Upper lobe of right lung (tissue), 1 donor: Measurements from ENCODE around the gene HIVEP3. TPM values are rescaled to one million over a fixed set of nuclear protein-coding genes. Genes with fewer than 3 reads are reported as not detected.
A peak's percentile ranks its signal among the peaks of the same experiment; 100 is the strongest.

Source experiments
- ATAC-seq: fragments of 200-7000 bp; cut with Tn5 transposase; one replicate; pipeline ENCODE4 v1.9.1; 2020; ENCODE audit warnings: mild to moderate bottlenecking, moderate library complexity
- DNase-seq: peaks from one replicate; pipeline ENCODE4 v3.0.0-alpha.2; 2020
- H3K27ac ChIP-seq: fragments of 200-600 bp; one replicate; pipeline ENCODE4 v1.8.0; 2022
- H3K27me3 ChIP-seq: fragments of 200-600 bp; one replicate; pipeline ENCODE4 v1.8.0; 2022; ENCODE audit warnings: mild to moderate bottlenecking
- H3K36me3 ChIP-seq: fragments of 200-600 bp; one replicate; pipeline ENCODE4 v1.8.0; 2022
- H3K4me1 ChIP-seq: fragments of 200-600 bp; one replicate; pipeline ENCODE4 v1.8.0; 2022
- H3K4me3 ChIP-seq: fragments of 200-600 bp; one replicate; pipeline ENCODE4 v1.8.0; 2022; ENCODE audit warnings: mild to moderate bottlenecking
- H3K9me3 ChIP-seq: fragments of 200-600 bp; one replicate; pipeline ENCODE4 v1.8.0; 2022
- CTCF ChIP-seq: fragments of 200-600 bp; IDR thresholded peaks from one replicate; pipeline ENCODE4 v1.8.0; 2022; ENCODE audit warnings: antibody characterized with exemption
- intact Hi-C: fragments of 100-400 bp; cut with DNase I; formaldehyde crosslinking; loops from one replicate; pipeline ENCODE4 v1.11.0; 2022
- total RNA-seq: library from RNA; stranded (reverse); fragmentation: NEBNext Ultra II Directional; extraction: Animal tissue kit (Norgen Biotek cat#: 25700); gene quantifications from one replicate; pipeline ENCODE4 v1.2.1, GENCODE V29; 2021
- donor health status: DM: no; HTN: yes; CAD: no; lungs with severe emphysema.

HIVEP3 gene
- total RNA-seq, 1 donor from 2014 or later: 16.6 TPM

GRCh38 chr1:41764656-41765055 is 154.1 kb downstream of the HIVEP3 start:
- DNase-seq (no peak), ATAC-seq (no peak)
- no peaks in the 10 kb centered on the region for H3K9me3 ChIP-seq
- no peaks in the 10 kb centered on the region for H3K36me3 ChIP-seq
- intact Hi-C loops: no loop called here
- no peak for TF ChIP-seq CTCF
- H3K27me3 ChIP-seq: no peaks in the 10 kb centered on the region
- H3K4me3 ChIP-seq: no peak overlapping the region
- H3K4me1 ChIP-seq: peaks cover 50% of the 10 kb centered on the region
- peak overlapping the region; percentile 11 for H3K27ac ChIP-seq

- intact Hi-C loops: no loop called here
- Histone ChIP-seq H3K4me3 (no peak overlapping the region), H3K27ac (no peak overlapping the region), H3K36me3 (no peaks in the 10 kb centered on the region), H3K27me3 (no peaks in the 10 kb centered on the region), H3K4me1 (peaks cover 33% of the 10 kb centered on the region), H3K9me3 (no peaks in the 10 kb centered on the region)
- TF ChIP-seq CTCF: no peak
- DNase-seq: no peak
- no peak for ATAC-seq
These were observed 155.9 kb downstream of the HIVEP3 start for GRCh38 chr1:41762777-41763176.

GRCh38 chr1:41762251-41762650 is 156.5 kb downstream of the HIVEP3 start:
- Histone ChIP-seq H3K4me3 (no peak overlapping the region), H3K4me1 (peaks cover 27% of the 10 kb centered on the region), H3K9me3 (no peaks in the 10 kb centered on the region), H3K27me3 (no peaks in the 10 kb centered on the region), H3K36me3 (no peaks in the 10 kb centered on the region), H3K27ac (no peak overlapping the region)
- DNase-seq: no peak
- no peak for ATAC-seq
- intact Hi-C loops: no loop called here
- no peak for TF ChIP-seq CTCF

- H3K36me3 ChIP-seq: no peaks in the 10 kb centered on the region
- no peaks in the 10 kb centered on the region for H3K27me3 ChIP-seq
- H3K4me1 ChIP-seq: no peaks in the 10 kb centered on the region
- no peak overlapping the region for H3K4me3 ChIP-seq
- no peak overlapping the region for H3K27ac ChIP-seq
- no peaks in the 10 kb centered on the region for H3K9me3 ChIP-seq
- no peak for TF ChIP-seq CTCF
- DNase-seq: no peak
- intact Hi-C loops: no loop called here
- no peak for ATAC-seq
These were observed 159.7 kb downstream of the HIVEP3 start for GRCh38 chr1:41758904-41759548.

- ATAC-seq (no peak), DNase-seq (no peak)
- Histone ChIP-seq H3K9me3 (no peaks in the 10 kb centered on the region), H3K4me3 (no peak overlapping the region), H3K36me3 (no peaks in the 10 kb centered on the region), H3K27me3 (no peaks in the 10 kb centered on the region), H3K27ac (no peak overlapping the region), H3K4me1 (no peaks in the 10 kb centered on the region)
- intact Hi-C loops: no loop called here
- TF ChIP-seq CTCF: no peak
These were observed 160.2 kb downstream of the HIVEP3 start for GRCh38 chr1:41758500-41758899.

GRCh38 chr1:41754540-41754939 is 164.2 kb downstream of the HIVEP3 start:
- Histone ChIP-seq H3K27me3 (no peaks in the 10 kb centered on the region), H3K9me3 (no peaks in the 10 kb centered on the region)
- ATAC-seq: no peak

More at GRCh38 chr1:41754540-41754939, 164.2 kb downstream of the HIVEP3 start:
- DNase-seq: no peak
- H3K4me3 ChIP-seq: no peak overlapping the region
- H3K36me3 ChIP-seq: no peaks in the 10 kb centered on the region
- H3K4me1 ChIP-seq: peaks cover 8% of the 10 kb centered on the region
- no peak for TF ChIP-seq CTCF
- intact Hi-C loops: no loop called here
- H3K27ac ChIP-seq: no peak overlapping the region
